Keratinocyte (primary cell): Measurements from ENCODE around the gene VAMP8.

ENCODE experiments used
- EZH2 ChIP-seq: IDR thresholded peaks from one replicate; pipeline ENCODE4 v1.6.1; 2012; ENCODE audit warnings: inconsistent platforms, mild to moderate bottlenecking, low read length, moderate library complexity
- TF ChIP-seq, protein P1 (sequence below), 3 experiments: IDR thresholded peaks in 1 of 3; conservative IDR thresholded peaks in 1 of 3; optimal IDR thresholded peaks in 1 of 3; 2 replicates in 2 of 3; 3 replicates in 1 of 3; pipeline versions ENCODE3 to v1.5.1; 2011; ENCODE audit warnings: low read length in 3 of 3, mild to moderate bottlenecking in 3 of 3, moderate library complexity in 2 of 3, control low read depth in 1 of 3, inconsistent platforms in 1 of 3; ENCODE audit not compliant: insufficient read depth in 2 of 3; ENCODE audit errors: extremely low read depth in 1 of 3

DNA sequence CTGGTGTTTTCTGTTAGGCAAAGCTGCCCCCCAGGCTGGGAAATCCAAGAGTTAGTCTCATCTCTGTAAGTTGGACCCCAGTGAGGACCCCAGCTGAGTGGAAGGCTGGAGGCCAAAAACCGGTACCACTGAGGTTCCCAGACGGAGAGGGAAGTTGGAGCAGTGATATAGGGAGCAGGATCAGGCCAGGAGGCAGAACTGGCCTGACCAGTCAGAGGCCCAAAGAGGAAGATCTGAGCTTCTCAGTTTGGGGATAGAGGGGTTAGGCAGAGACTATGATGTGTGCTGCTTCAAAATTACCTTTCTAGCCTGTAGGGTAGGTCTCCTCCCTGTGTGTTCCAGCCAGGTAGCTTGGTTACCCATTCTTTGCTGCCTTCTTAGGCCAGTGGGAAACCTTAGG is 13.6 kb downstream of the VAMP8 start:
- TF ChIP-seq, protein P1, sequence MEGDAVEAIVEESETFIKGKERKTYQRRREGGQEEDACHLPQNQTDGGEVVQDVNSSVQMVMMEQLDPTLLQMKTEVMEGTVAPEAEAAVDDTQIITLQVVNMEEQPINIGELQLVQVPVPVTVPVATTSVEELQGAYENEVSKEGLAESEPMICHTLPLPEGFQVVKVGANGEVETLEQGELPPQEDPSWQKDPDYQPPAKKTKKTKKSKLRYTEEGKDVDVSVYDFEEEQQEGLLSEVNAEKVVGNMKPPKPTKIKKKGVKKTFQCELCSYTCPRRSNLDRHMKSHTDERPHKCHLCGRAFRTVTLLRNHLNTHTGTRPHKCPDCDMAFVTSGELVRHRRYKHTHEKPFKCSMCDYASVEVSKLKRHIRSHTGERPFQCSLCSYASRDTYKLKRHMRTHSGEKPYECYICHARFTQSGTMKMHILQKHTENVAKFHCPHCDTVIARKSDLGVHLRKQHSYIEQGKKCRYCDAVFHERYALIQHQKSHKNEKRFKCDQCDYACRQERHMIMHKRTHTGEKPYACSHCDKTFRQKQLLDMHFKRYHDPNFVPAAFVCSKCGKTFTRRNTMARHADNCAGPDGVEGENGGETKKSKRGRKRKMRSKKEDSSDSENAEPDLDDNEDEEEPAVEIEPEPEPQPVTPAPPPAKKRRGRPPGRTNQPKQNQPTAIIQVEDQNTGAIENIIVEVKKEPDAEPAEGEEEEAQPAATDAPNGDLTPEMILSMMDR (optimal IDR thresholded peaks at IDR 0.05 in 1 of 3, IDR thresholded peaks at IDR 0.05 in 1 of 3, conservative IDR thresholded peaks at IDR 0.05 in 1 of 3; ENCODE audit: extremely low read depth in 1 of 3, insufficient read depth in 2 of 3, low read length in 3 of 3), result no peak
- no peak for TF ChIP-seq EZH2
